Measurements from ENCODE around the gene TMEM131L.
A peak's percentile ranks its signal among the peaks of the same experiment; 100 is the strongest.

Gene TMEM131L

GRCh38 chr4:153509724-153510123 lies 43.6 kb downstream of the TMEM131L start:
- no peak overlapping the region for H4K91ac ChIP-seq (ENCODE audit: low read depth, low read length)
- peaks cover 5 to 9% of the 10 kb centered on the region in 2 experiments for H3K4me1 ChIP-seq (ENCODE audit: control insufficient read depth in 1 of 2, insufficient read depth in 2 of 2, low read length in 2 of 2)
- no peak overlapping the region for H4K8ac ChIP-seq (ENCODE audit: low read depth, low read length)
- no peaks in the 10 kb centered on the region for H3K9me3 ChIP-seq (ENCODE audit: insufficient read depth, low read depth, low read length)
- no peak overlapping the region for H2BK5ac ChIP-seq (ENCODE audit: low read depth, low read length, poor library complexity)
- peaks cover 1% of the 10 kb centered on the region for H3K79me2 ChIP-seq (ENCODE audit: control insufficient read depth, insufficient read depth, low read length, poor library complexity)
- no peak overlapping the region for H3K18ac ChIP-seq (ENCODE audit: low read length)
- no peak overlapping the region for H2BK120ac ChIP-seq (ENCODE audit: insufficient read depth, low read length, poor library complexity)
- DNase-seq: no peak
- 100% methylated on average over 1 of the region's 5 CpGs for WGBS (ENCODE audit: extremely low coverage, insufficient coverage, insufficient read length)
- H3K4ac ChIP-seq (ENCODE audit: low read depth, low read length): no peak overlapping the region
- H3K27ac ChIP-seq (ENCODE audit: low read depth, low read length): no peak overlapping the region
- H3K9ac ChIP-seq (ENCODE audit: low read length): no peak overlapping the region
- no peak overlapping the region for H3K4me2 ChIP-seq (ENCODE audit: low read length)
- no peak overlapping the region for H4K12ac ChIP-seq (ENCODE audit: low read depth, low read length)
- no peak overlapping the region for H3K4me3 ChIP-seq (ENCODE audit: low read depth, low read length)
- H3K14ac ChIP-seq (ENCODE audit: low read length): no peak overlapping the region
- no peak overlapping the region for H2AK5ac ChIP-seq (ENCODE audit: low read length)
- H3K36me3 ChIP-seq (ENCODE audit: control insufficient read depth in 1 of 2, insufficient read depth in 2 of 2, low read length in 2 of 2): peaks cover 0 to 2% of the 10 kb centered on the region in 2 experiments
- no peaks in the 10 kb centered on the region for H3K79me1 ChIP-seq (ENCODE audit: low read length)
- no peaks in the 10 kb centered on the region for H3K27me3 ChIP-seq (ENCODE audit: insufficient read depth, low read length)
- H2BK12ac ChIP-seq (ENCODE audit: low read length): no peak overlapping the region
- no peak overlapping the region for H2AFZ ChIP-seq (ENCODE audit: insufficient read depth, low read length, poor library complexity)
- H3K23ac ChIP-seq (ENCODE audit: low read length): no peak overlapping the region

- Histone ChIP-seq H3K36me3 (ENCODE audit: control insufficient read depth in 1 of 2, insufficient read depth in 2 of 2, low read length in 2 of 2) (peaks cover 0 to 2% of the 10 kb centered on the region in 2 experiments), H3K4ac (ENCODE audit: low read depth, low read length) (no peak overlapping the region), H3K4me1 (ENCODE audit: control insufficient read depth in 1 of 2, insufficient read depth in 2 of 2, low read length in 2 of 2) (peaks cover 5 to 9% of the 10 kb centered on the region in 2 experiments), H4K12ac (ENCODE audit: low read depth, low read length) (no peak overlapping the region), H3K27me3 (ENCODE audit: insufficient read depth, low read length) (no peaks in the 10 kb centered on the region), H3K79me1 (ENCODE audit: low read length) (no peaks in the 10 kb centered on the region), H3K27ac (ENCODE audit: low read depth, low read length) (no peak overlapping the region), H2BK120ac (ENCODE audit: insufficient read depth, low read length, poor library complexity) (no peak overlapping the region), H4K8ac (ENCODE audit: low read depth, low read length) (no peak overlapping the region), H3K23ac (ENCODE audit: low read length) (no peak overlapping the region), H4K91ac (ENCODE audit: low read depth, low read length) (no peak overlapping the region), H2BK12ac (ENCODE audit: low read length) (no peak overlapping the region), H3K79me2 (ENCODE audit: control insufficient read depth, insufficient read depth, low read length, poor library complexity) (peaks cover 1% of the 10 kb centered on the region), H3K18ac (ENCODE audit: low read length) (no peak overlapping the region), H2AFZ (ENCODE audit: insufficient read depth, low read length, poor library complexity) (no peak overlapping the region), H2AK5ac (ENCODE audit: low read length) (no peak overlapping the region), H3K4me2 (ENCODE audit: low read length) (no peak overlapping the region), H3K9me3 (ENCODE audit: insufficient read depth, low read depth, low read length) (no peaks in the 10 kb centered on the region), H2BK5ac (ENCODE audit: low read depth, low read length, poor library complexity) (no peak overlapping the region), H3K14ac (ENCODE audit: low read length) (no peak overlapping the region), H3K9ac (ENCODE audit: low read length) (no peak overlapping the region), H3K4me3 (ENCODE audit: low read depth, low read length) (no peak overlapping the region)
- DNase-seq: no peak
- WGBS (ENCODE audit: extremely low coverage, insufficient coverage, insufficient read length): no CpG with 5 or more reads among the region's 7 CpGs
Observed at GRCh38 chr4:153510252-153511001, 44.3 kb downstream of the TMEM131L start.

GRCh38 chr4:153511104-153511503 lies 44.9 kb downstream of the TMEM131L start:
- Histone ChIP-seq H2AK5ac (ENCODE audit: low read length) (no peak overlapping the region), H3K4me2 (ENCODE audit: low read length) (no peak overlapping the region), H3K79me2 (ENCODE audit: control insufficient read depth, insufficient read depth, low read length, poor library complexity) (peaks cover 1% of the 10 kb centered on the region), H3K4me1 (ENCODE audit: control insufficient read depth in 1 of 2, insufficient read depth in 2 of 2, low read length in 2 of 2) (peaks cover 5 to 9% of the 10 kb centered on the region in 2 experiments), H3K23ac (ENCODE audit: low read length) (no peak overlapping the region), H3K18ac (ENCODE audit: low read length) (no peak overlapping the region), H2BK12ac (ENCODE audit: low read length) (no peak overlapping the region), H4K91ac (ENCODE audit: low read depth, low read length) (no peak overlapping the region), H3K79me1 (ENCODE audit: low read length) (no peaks in the 10 kb centered on the region), H2AFZ (ENCODE audit: insufficient read depth, low read length, poor library complexity) (no peak overlapping the region), H3K36me3 (ENCODE audit: control insufficient read depth in 1 of 2, insufficient read depth in 2 of 2, low read length in 2 of 2) (peaks cover 0 to 2% of the 10 kb centered on the region in 2 experiments), H3K4ac (ENCODE audit: low read depth, low read length) (no peak overlapping the region), H2BK120ac (ENCODE audit: insufficient read depth, low read length, poor library complexity) (no peak overlapping the region), H3K4me3 (ENCODE audit: low read depth, low read length) (no peak overlapping the region), H2BK5ac (ENCODE audit: low read depth, low read length, poor library complexity) (no peak overlapping the region), H3K27me3 (ENCODE audit: insufficient read depth, low read length) (no peaks in the 10 kb centered on the region), H3K27ac (ENCODE audit: low read depth, low read length) (no peak overlapping the region), H3K9me3 (ENCODE audit: insufficient read depth, low read depth, low read length) (no peaks in the 10 kb centered on the region), H4K8ac (ENCODE audit: low read depth, low read length) (no peak overlapping the region), H3K14ac (ENCODE audit: low read length) (no peak overlapping the region), H4K12ac (ENCODE audit: low read depth, low read length) (no peak overlapping the region), H3K9ac (ENCODE audit: low read length) (no peak overlapping the region)
- no peak for DNase-seq
- no CpG with 5 or more reads among the region's 6 CpGs for WGBS (ENCODE audit: extremely low coverage, insufficient coverage, insufficient read length)

- no CpG with 5 or more reads among the region's 7 CpGs for WGBS (ENCODE audit: extremely low coverage, insufficient coverage, insufficient read length)
- H3K18ac ChIP-seq (ENCODE audit: low read length): no peak overlapping the region
- peak in 1 of 2 donors; percentile 27 for DNase-seq
Observed at GRCh38 chr4:153512162-153512852, 46.1 kb downstream of the TMEM131L start.

More at GRCh38 chr4:153512162-153512852, 46.1 kb downstream of the TMEM131L start:
- peaks cover 0 to 7% of the 10 kb centered on the region in 2 experiments for H3K4me1 ChIP-seq (ENCODE audit: control insufficient read depth in 1 of 2, insufficient read depth in 2 of 2, low read length in 2 of 2)
- no peaks in the 10 kb centered on the region for H3K79me1 ChIP-seq (ENCODE audit: low read length)
- no peak overlapping the region for H4K91ac ChIP-seq (ENCODE audit: low read depth, low read length)
- no peak overlapping the region for H2AFZ ChIP-seq (ENCODE audit: insufficient read depth, low read length, poor library complexity)
- H3K23ac ChIP-seq (ENCODE audit: low read length): no peak overlapping the region
- peaks cover 0 to 2% of the 10 kb centered on the region in 2 experiments for H3K36me3 ChIP-seq (ENCODE audit: control insufficient read depth in 1 of 2, insufficient read depth in 2 of 2, low read length in 2 of 2)
- H3K4me2 ChIP-seq (ENCODE audit: low read length): no peak overlapping the region
- H3K79me2 ChIP-seq (ENCODE audit: control insufficient read depth, insufficient read depth, low read length, poor library complexity): no peaks in the 10 kb centered on the region
- no peaks in the 10 kb centered on the region for H3K9me3 ChIP-seq (ENCODE audit: insufficient read depth, low read depth, low read length)
- no peak overlapping the region for H3K14ac ChIP-seq (ENCODE audit: low read length)
- no peak overlapping the region for H2BK120ac ChIP-seq (ENCODE audit: insufficient read depth, low read length, poor library complexity)
- H3K27ac ChIP-seq (ENCODE audit: low read depth, low read length): peak overlapping the region; percentile 34
- no peak overlapping the region for H4K8ac ChIP-seq (ENCODE audit: low read depth, low read length)
- no peak overlapping the region for H2BK5ac ChIP-seq (ENCODE audit: low read depth, low read length, poor library complexity)
- H2AK5ac ChIP-seq (ENCODE audit: low read length): no peak overlapping the region
- H4K12ac ChIP-seq (ENCODE audit: low read depth, low read length): no peak overlapping the region
- H2BK12ac ChIP-seq (ENCODE audit: low read length): no peak overlapping the region
- H3K4me3 ChIP-seq (ENCODE audit: low read depth, low read length): no peak overlapping the region
- H3K4ac ChIP-seq (ENCODE audit: low read depth, low read length): no peak overlapping the region
- H3K27me3 ChIP-seq (ENCODE audit: insufficient read depth, low read length): no peaks in the 10 kb centered on the region
- H3K9ac ChIP-seq (ENCODE audit: low read length): no peak overlapping the region
